Retinal pigment epithelial cell (primary cell): ENCODE data around the gene IGSF9B.

ENCODE experiments used
- DNase-seq: peaks from one replicate; pipeline ENCODE4 v3.0.0-alpha.2; 2010; ENCODE audit warnings: low read depth
- H3K4me3 ChIP-seq: 2 replicates; pipeline ENCODE4 v1.5.1; 2011; ENCODE audit warnings: mild to moderate bottlenecking, low read length, control low read depth, moderate library complexity
- TF ChIP-seq, protein P1 (sequence below): conservative IDR thresholded peaks from 2 replicates; pipeline ENCODE4 v1.5.1; 2011; ENCODE audit warnings: low read depth, low read length, control low read depth, inconsistent platforms

The IGSF9B gene

DNA sequence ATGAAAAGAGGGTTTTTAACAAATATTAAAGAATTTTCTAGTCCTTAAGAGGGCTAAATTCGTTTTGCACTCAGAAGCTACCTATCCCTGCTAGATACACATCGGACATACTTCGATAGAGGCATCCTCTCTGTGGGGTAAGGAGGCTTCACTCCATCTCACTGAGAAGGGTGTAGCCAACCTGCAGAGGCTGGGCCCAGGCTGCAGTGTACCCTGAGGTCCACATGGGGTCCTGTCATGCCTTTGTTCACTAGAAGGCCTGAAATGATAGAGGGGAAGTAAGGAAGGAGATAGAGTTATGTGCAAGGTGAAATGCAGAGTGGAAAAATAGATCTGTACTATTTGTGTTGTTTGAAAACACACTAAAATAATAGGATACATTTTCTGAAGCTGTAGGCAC is 45.6 kb downstream of the IGSF9B start:
- H3K4me3 ChIP-seq, result no peak overlapping the region
- DNase-seq, result no peak
- TF ChIP-seq, protein P1, sequence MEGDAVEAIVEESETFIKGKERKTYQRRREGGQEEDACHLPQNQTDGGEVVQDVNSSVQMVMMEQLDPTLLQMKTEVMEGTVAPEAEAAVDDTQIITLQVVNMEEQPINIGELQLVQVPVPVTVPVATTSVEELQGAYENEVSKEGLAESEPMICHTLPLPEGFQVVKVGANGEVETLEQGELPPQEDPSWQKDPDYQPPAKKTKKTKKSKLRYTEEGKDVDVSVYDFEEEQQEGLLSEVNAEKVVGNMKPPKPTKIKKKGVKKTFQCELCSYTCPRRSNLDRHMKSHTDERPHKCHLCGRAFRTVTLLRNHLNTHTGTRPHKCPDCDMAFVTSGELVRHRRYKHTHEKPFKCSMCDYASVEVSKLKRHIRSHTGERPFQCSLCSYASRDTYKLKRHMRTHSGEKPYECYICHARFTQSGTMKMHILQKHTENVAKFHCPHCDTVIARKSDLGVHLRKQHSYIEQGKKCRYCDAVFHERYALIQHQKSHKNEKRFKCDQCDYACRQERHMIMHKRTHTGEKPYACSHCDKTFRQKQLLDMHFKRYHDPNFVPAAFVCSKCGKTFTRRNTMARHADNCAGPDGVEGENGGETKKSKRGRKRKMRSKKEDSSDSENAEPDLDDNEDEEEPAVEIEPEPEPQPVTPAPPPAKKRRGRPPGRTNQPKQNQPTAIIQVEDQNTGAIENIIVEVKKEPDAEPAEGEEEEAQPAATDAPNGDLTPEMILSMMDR, result peak; percentile 44

DNA sequence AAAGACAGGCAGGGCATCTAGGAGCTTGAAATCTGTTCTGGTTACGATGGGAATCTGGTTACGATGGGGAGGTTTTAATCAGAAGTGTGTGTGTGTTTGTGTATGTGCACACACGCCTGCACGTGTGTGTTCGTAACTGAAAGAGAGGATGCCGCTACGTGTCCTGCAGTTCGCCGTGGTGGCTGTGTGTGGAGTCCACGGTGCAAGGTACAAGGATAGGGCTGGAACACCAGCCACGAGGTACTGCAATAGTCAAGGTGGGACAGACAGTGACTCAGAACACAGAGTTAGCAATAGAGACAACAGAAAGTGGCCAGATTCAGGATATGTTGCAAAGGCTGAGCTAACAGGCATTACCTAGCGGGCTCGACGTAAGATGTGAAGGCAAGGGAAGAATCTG is 46.7 kb downstream of the IGSF9B start:
- no peak overlapping the region for H3K4me3 ChIP-seq
- DNase-seq, result no peak
- TF ChIP-seq, protein P1, result no peak

GRCh38 chr11:133908827-133909226 is 47.9 kb downstream of the IGSF9B start:
- DNase-seq, result no peak
- TF ChIP-seq, protein P1, result no peak

DNA sequence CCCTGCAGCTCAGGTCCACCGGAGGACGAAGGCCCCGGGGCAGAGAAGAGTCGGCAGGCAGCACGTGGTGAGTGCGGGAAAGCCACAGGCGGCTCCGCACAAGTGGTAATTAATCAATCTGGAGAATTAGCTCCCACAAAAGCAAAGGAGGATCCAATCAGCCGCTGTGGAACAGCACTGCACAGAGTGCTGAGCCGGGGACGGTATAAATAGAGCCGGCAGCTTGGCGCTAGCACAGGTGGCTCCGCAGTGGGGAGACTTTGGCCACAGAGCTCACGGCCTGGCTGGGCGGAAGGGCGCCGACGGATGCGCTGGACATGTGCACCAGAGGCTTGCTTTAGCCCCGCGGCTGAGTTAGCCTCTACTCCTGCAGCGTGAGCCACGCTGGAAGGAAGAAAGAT is 48.9 kb downstream of the IGSF9B start:
- TF ChIP-seq, protein P1, result no peak
- no peak for DNase-seq
- no peak overlapping the region for H3K4me3 ChIP-seq

More at GRCh38 chr11:133908827-133909226, 47.9 kb downstream of the IGSF9B start:
- H3K4me3 ChIP-seq, result no peak overlapping the region

DNA sequence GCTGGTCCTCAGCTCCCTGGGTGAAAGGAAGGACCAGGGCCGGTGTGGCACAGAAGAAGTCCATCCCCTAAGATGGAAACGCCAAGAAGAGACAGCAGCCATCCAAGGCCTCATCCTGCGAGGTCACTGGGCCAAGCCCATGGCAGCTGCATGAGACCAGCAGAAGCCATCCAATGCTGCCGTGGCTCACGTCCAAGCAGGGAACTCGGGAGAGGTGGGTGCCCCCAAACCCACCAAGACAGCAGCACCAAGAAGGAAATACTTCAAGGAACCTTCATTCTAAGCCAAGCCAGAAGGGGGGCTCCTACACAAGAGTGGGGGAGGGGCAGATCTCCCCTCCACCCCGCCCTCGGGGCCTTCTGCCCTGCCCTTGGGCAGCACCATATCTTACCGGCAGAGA is 49.6 kb downstream of the IGSF9B start:
- H3K4me3 ChIP-seq, result no peak overlapping the region
- DNase-seq, result no peak
- TF ChIP-seq, protein P1, result no peak

GRCh38 chr11:133906746-133907145 is 50.0 kb downstream of the IGSF9B start:
- no peak overlapping the region for H3K4me3 ChIP-seq
- TF ChIP-seq, protein P1, result no peak
- no peak for DNase-seq

DNA sequence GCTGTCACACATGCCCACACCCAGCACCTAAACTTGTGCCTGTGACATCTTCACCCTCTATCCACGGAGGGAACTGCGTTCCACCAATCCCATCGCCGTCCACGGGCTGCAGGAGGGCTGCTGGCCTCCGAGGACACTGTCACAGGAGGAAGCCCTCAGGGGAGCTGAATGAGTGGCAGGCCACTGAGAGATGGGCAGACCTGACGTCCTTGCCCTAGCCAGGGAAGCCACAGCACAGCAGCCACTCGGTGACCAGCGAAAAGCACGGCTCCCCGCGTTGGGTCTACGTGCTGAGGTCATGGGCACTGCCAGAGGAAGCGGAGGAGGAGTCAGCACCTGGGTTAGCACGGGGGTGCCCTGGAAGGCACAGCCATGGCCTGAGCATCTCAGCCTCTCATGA is 50.5 kb downstream of the IGSF9B start:
- DNase-seq, result no peak
- TF ChIP-seq, protein P1, result no peak

More for the DNA sequence above, 50.5 kb downstream of the IGSF9B start:
- H3K4me3 ChIP-seq, result no peak overlapping the region
